HG03460 (cell line): ENCODE measurements around the gene GABRG3.

ENCODE experiments used
- ATAC-seq: cut with Tn5 transposase; IDR thresholded peaks from one replicate; pipeline ENCODE4 v1.9.1; 2021; ENCODE audit not compliant: unreplicated experiment

GABRG3 gene

GRCh38 chr15:26970712-26971210, at the start of gene GABRG3:
Gene GABRG3, plus strand, starts transcription at chr15:26971181.
- no peak for ATAC-seq

- ATAC-seq: no peak
Measured at GRCh38 chr15:26921433-26921832, 49.5 kb upstream of the GABRG3 start.

DNA sequence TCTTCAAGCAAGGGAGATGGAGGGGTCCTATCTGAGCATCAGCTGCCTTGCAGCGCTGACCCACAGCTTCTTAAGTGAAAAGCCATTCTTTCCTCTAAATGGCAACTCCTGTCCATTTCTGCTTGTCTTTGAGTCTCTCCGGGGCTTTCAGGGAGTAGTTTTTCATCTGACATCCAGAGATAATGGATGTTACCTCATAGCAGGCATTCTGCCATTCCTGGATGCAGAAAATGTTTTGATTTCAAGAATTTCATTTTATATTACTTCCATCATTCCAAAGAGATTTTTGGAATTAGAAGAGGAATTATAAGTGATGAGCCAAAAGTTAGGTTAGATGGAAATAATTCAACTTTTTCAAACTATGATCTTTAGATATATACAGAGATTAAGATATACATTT, 44.9 kb upstream of the GABRG3 start:
- no peak for ATAC-seq

DNA sequence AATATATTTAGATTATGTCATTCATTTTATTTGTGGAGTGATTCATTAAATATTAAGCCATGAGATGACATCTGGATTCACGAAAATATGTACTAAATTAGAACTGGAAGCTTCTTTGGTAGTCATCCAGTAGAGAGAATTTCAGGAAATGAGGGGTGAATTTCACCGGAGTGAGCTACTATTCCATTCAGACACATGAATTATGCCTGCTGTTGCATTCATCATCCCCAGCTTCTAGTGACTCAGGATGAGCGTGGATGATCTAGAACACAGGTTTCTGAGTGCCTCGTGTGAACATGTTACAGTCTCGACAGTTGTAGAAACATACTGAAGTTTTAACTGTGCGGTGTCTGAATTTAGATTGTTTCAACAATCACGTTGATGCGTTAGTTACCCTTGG, 42.9 kb upstream of the GABRG3 start:
- ATAC-seq: no peak

GRCh38 chr15:26929588-26929987, 41.4 kb upstream of the GABRG3 start:
- ATAC-seq: no peak

- ATAC-seq: no peak
Measured at GRCh38 chr15:26934848-26935247, 36.1 kb upstream of the GABRG3 start.

DNA sequence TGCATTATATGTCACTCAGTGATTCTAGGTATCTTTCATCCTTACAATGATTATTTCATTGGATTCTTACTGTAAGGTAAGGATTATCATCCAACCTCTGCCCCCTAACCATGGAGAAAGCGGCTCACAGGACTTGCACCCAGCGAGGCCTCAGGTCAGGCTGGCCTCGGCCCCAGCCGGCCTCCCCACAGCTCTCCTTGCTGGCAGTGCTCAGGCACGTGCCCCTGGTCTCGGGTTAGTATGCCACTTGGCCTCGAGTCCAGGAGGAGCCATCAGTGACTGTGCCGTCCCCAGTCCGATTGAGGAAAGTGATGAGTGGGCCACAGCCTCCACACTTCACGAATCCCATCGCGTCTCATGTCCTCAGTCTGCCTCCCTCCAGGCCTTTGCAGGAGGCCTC, 35.7 kb upstream of the GABRG3 start:
- no peak for ATAC-seq

- ATAC-seq: no peak
Measured at GRCh38 chr15:26936502-26936901, 34.5 kb upstream of the GABRG3 start.

DNA sequence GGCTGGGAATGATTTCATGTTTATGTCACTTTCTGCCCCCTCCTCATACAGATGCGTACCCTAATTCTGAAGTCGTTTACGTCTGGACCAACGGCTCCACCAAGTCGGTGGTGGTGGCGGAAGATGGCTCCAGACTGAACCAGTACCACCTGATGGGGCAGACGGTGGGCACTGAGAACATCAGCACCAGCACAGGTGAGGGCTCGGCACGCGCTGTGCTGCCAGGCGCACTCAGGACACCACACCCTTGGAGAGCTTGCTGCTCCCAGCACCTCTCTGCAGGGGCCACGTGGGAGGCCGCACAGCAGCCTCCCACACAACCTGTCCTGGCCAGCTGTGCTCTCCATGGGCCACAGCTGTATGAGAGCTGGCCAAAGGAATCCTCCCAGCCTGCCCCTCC, 33.8 kb upstream of the GABRG3 start:
- ATAC-seq: no peak

GRCh38 chr15:26939398-26939797, 31.6 kb upstream of the GABRG3 start:
- no peak for ATAC-seq

DNA sequence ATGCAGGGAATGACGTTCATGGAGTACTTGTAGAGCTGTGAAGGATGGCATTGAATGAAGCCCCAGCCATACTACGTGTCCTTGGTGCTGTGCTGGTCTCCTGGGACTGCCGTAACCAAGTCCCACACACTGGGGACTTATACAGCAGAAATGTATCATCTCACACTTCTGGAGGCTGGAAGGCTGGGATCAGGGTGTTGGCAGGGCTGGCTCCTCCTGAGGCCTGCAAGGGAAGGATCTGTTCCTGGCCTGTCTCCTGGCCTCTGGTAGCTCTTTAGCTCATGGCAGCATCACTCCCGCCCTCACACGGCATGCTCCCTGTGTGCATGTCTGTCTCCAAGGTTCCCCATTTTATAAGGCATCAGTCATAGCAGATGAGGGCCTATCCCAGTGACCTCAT, 29.5 kb upstream of the GABRG3 start:
- no peak for ATAC-seq

GRCh38 chr15:26943866-26944265, 27.1 kb upstream of the GABRG3 start:
- no peak for ATAC-seq

GRCh38 chr15:26945046-26945445, 25.9 kb upstream of the GABRG3 start:
- no peak for ATAC-seq

- ATAC-seq: no peak
Measured at GRCh38 chr15:26950001-26950400, 21.0 kb upstream of the GABRG3 start.

DNA sequence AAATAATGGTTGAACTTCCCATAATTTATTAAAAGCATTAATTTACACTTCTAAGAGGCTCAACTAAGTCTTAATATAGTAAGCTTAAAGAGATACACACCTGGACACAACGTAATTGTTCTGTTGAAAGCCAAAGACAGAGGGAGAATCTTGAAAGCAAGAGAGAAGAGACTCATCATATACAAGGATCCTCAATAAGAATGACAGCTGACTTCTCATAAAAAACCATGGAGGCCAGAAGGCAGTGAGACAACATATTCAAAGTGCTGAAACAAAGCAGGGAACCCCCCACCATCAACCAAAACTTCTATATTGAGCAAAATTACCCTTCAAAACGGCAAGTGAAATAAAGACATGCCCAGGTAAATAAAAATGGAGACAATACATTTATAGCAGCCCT, 16.6 kb upstream of the GABRG3 start:
- no peak for ATAC-seq

- no peak for ATAC-seq
Measured at GRCh38 chr15:26967719-26968269, 3.2 kb upstream of the GABRG3 start.

- no peak for ATAC-seq
Measured at GRCh38 chr15:26968806-26969205, 2.2 kb upstream of the GABRG3 start.

DNA sequence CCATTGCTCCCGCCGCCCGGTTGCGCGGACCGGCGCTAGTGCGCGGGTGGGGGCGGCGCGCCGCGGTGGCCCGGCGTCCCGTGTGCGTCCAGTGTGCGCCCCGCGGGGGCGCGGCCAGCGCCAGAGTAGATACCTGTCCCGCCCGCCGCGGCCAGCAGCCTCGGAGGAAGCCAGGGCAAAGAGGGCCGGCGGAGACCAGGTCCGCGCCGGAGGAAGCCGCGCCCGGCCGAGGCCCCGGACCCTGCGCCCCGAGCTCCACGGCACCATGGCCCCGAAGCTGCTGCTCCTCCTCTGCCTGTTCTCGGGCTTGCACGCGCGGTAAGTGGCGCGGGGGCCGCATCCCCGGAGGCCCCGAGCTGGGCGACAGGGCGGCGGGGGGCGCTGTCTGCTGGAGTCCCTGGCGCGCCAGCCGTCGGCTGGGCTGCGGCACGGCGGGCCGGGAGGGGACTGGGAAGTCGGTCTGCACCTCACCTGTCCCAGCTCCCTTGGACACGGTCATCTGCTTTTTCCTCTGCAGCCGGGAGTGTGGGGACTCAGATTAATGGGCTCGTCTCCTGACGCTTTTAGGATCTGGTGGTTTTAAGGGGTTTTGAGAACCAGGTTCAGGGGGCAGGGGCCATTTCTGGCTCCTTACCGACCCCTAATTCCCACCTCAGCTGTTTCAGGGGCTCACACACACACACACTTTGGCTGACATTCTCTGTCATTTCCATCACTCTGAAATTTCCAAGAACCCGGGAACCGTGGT, 464 bp downstream of the GABRG3 start:
- ATAC-seq: no peak

DNA sequence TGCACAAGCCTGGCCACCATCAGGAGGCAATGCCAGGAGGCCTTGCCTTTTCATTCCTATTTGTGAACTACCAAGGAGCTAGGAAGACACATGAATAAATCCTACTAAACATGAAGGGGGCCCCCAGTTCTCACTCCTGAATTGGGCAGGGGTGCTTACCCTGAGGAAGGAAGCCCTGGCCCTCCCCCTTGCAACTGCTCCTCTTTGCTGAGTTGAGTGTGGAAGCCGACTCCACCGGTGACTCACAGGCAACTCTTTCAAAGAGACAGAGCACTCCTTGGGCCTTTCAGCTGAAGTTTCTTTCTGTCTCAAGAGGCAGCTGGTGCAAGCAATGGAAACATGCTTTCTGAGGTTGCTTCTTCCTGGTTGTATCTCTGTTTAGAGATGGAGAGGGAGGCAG, 1.7 kb downstream of the GABRG3 start:
- ATAC-seq: no peak

GRCh38 chr15:26974120-26974780, 3.3 kb downstream of the GABRG3 start:
- ATAC-seq: no peak

DNA sequence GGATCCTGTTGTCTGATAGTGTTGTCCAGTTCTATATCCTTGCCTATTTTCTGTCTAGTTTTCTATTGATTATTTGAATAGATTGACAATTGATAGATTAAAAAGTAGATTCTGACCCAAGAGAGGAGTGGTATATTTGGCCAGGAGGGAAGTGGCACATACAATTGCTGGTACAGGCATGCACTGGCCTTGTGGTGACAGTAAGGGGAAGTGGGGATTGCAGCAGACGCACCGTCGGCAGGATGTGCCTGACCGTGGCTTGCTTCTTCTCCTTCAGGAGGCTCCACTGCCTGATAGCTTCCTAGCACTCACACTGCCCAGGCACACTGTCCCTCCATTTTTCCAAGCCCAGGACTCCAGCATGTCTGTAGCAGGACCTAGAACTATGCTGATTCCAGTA, 10.5 kb downstream of the GABRG3 start:
- no peak for ATAC-seq

DNA sequence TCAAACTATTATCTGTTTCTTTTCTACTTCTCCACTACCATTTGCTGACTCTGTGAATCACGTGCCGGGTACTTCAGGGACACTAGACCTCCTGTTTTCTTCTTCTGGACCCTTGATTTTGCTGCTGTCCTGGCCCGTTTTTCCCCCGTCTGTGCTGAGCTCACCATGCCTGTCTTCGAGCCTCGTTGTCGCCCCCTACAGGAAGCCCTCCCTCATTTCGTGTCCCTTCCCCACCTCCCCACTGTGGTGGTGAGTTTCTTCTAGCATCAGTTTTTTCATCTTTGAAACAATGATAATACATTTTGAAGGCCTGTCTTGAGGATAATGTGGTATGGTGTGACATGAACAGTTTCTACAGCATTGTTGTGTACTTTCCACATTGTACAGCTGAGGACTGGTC, 12.8 kb downstream of the GABRG3 start:
- ATAC-seq: no peak
